NCI-H1048 (cell line): Measurements from ENCODE around the gene TMBIM1.

Experiments
- DNase-seq: peaks from one replicate; lab custom pipeline; 2025; lab: John Stamatoyannopoulos, UW

TMBIM1 gene

GRCh38 chr2:218257390-218257981 is 34.8 kb downstream of the TMBIM1 start:
- no peak for DNase-seq

DNA sequence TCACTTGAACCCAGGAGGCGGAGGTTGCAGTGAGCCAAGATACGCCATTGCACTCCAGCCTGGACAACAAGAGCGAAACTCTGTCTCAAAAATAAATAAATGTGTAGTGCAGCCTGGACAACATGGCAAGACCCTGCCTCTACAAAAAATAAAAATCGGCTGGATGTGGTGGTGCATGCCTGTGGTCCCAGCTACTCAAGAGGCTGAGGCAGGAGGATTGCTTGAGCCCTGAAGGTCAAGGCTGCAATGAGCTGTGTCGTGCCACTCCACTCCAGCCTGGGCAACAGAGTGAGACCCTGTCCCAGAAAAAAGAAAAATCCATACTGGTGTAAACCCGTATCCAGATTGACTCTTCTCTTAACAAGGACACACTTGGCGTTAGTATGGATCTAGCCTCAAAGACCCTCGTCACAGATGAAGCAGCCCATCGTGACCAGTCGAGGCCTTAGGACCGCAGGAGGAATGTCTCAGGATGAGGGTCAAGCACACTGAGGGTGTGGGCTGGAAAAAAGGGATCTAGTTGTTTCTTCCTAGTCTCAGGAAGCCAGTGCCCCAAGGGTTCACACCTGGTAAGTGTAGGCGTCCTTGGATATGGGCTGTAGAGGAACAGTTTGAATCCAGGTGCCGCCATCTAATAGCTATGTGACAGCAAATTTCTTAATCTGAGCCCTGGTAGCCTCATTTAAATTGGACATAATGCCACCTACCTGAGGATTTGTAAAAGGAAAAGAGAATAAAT is 35.5 kb downstream of the TMBIM1 start:
- no peak for DNase-seq

DNA sequence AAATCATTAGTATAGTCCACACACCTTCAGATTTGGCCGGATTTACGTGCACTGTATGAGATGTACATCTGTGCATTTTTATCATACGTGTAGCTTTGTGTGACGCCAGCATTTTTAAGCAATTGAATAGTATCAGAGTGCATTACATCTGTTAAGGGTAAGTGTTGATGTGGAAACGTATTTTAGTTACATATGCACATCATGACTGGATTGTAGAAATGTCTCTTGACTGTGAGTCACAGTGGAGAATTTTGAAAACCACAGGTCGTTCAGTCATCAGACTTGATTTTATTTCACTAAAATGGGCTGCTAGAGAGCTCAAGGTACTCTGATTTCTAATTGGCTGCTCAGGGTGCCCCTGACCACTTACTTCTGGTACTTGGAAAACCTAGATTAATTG is 36.9 kb downstream of the TMBIM1 start:
- DNase-seq: no peak

GRCh38 chr2:218253232-218253625 is 39.1 kb downstream of the TMBIM1 start:
- no peak for DNase-seq

DNA sequence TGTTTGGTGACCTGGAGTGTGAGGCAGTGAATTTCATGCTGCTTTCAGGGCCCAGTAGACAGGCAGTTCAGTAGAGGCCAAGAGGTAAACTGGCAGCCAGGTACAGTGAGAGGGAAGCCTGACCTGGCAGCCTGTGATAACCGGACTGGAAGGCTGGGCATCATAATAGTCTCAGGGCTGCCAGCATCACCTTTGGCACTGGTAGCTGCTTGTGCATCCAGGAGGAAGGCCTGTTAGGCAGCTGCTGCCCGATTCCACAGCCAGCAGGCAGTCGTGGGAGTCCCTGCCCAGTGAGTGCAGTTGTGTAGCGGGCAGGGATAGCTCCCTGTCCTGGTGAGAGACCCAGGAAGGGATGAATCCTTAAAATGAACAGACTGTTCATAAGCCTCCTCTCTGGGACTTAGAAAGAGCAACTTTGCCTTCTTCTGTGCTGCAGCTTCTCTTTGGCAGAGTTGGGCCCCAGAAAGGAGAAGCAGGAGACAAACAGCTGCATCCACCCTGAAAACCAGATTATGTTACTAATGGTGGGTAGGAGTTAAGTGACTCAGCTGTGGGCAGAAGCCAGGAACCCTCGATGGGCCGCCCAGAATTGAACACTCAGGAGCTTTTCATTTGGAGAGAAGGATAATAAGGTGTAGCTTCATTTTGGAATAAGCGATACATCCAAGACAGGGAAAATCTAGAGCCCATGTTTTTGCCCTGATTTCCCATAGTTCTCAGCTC is 39.6 kb downstream of the TMBIM1 start:
- no peak for DNase-seq

DNA sequence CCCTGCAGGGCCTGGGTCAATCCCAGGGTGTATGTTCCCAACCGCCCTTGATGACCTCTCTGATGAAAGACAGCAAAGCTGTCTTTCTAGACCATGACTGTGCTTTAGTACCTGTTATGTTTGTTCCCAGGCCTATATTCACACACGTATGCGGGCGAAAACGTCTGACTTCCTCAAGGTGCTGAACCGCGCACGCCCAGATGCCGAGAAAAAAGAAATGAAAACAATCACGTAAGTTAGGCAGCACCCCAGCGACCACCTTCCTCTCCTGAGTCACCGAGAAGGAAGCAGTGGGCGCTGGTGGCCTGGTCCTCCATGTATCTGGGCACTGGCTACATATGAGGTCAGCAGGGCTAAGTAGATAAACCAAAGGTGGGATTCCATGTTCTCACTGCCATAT is 42.6 kb downstream of the TMBIM1 start:
- no peak for DNase-seq

DNA sequence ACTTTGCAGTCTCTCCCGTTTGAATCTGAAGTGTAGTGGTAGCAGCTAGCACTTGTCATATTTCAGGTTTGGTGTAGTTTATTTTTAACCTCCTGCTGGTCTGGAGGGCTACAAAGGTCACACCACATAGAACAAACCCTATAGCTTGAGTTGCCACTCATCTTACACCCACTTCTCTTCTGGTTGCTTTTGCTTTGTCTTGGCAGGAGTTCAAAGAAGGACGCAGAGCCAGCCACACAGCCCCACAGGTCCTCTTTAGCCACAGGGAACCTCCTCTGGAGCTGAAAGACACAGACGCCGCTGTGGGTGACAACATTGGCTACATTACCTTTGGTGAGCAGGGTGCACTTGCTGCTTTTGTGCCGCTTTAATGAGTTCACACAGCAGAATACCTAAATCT is 47.1 kb downstream of the TMBIM1 start:
- no peak for DNase-seq

DNA sequence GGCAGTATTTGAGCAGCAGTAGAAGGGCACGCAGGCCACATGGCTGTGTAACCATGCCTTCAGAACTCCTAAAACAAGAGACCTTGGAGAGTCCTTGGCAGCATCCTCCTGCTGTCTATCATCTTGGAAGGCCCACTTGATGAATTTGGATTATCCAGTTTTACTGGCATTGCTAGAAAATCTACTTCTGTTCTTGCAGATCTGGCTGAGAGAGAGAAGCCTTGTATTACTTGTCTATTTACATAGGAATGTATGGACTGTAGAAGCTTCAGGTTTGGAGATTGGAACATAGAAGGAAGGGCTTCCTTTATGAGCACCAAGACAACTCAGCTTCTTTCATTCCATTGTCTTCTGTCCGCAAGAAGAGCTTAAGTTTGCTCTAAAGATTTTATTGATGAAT is 47.6 kb downstream of the TMBIM1 start:
- no peak for DNase-seq

- DNase-seq: no peak
Measured at GRCh38 chr2:218244204-218244603, 48.1 kb downstream of the TMBIM1 start.

- DNase-seq: no peak
Measured at GRCh38 chr2:218238887-218239286, 53.4 kb downstream of the TMBIM1 start.

- DNase-seq: no peak
Measured at GRCh38 chr2:218236829-218237228, 55.5 kb downstream of the TMBIM1 start.

- no peak for DNase-seq
Measured at GRCh38 chr2:218235017-218235416, 57.3 kb downstream of the TMBIM1 start.

DNA sequence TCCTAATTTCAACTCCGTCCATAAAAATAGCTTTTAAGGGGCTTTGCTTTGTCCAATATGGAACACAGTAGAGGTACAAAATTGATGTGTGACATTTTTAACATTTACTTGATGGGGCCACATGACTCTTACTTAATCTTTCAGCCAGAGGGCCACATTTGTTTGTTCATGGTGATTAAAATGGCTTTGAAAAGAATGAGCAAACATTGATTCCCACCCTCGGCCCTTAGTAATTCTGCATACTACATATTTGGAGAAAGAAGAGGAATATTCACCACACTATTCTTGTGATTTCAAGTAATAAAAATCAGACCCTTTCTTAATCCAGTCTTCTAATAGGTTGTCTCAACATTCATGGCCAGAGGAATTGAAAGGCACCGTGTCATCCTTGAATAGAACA is 57.8 kb downstream of the TMBIM1 start:
- no peak for DNase-seq

GRCh38 chr2:218233543-218233942 is 58.8 kb downstream of the TMBIM1 start:
- DNase-seq: no peak

GRCh38 chr2:218230882-218231281 is 61.4 kb downstream of the TMBIM1 start:
- no peak for DNase-seq

- no peak for DNase-seq
Measured at GRCh38 chr2:218229851-218230250, 62.5 kb downstream of the TMBIM1 start.

DNA sequence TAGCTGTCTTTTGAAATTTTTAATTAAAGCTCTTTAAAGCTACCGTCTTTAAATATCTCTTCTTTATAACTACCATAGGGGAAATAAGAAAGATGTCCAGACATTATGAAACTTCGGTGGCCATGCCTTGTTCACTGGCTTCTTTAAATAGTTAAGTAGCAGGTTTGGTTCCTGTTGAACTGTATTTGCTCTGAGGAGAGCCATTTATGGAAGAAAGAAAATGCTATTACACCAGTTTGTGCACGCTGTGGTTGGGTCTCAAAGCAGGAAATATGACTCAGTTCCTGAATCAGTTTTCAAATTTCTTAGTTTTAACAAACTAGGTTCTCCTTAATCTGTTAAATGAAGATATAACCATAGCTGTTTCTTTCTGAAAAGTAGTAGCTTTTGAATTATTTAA is 63.1 kb downstream of the TMBIM1 start:
- DNase-seq: no peak

GRCh38 chr2:218228366-218229090 is 63.8 kb downstream of the TMBIM1 start:
- DNase-seq: no peak

GRCh38 chr2:218226903-218227302 is 65.4 kb downstream of the TMBIM1 start:
- DNase-seq: no peak
